CD4-positive, alpha-beta T cell treated with Interleukin-10 for 1 hour (primary cell): Measurements from ENCODE around the gene FAM110D.

Experiments
- DNase-seq: peaks from one replicate; pipeline ENCODE4 v3.0.0-alpha.2; 2020

FAM110D gene

DNA sequence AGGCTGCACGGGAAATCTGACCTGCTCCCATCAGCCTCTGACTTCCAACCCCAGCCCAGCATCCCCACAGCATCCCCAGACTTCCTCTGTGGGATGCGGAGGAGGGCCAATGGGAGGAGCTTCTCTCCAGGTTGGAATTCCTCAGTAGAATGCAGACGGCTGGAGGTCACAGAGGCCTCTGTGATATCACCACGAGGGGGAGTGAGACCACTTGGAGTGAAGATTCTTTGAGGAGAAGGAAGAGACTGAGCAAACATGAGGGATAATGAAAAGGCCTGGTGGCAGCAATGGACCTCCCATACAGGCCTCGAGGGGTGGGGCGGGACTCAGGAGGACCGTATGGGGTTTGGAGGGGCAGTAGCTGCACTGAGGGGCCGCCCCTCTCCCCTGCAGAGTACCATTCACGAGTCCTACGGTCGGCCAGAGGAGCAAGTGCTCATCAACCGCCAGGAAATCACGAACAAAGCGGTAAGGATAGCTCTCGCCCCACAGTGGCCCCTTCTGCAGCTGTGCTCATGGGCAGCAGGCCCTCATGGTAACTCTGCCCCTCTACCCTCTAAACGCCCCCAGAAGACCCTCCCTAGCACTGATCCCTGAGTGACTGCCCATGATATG is 31.6 kb downstream of the FAM110D start, which contains the start of gene CATSPER4:
Gene CATSPER4 (plus strand): TSS at position 230 of the 615 bp plus-strand sequence. CDS start 26 bp downstream, at position 256.
- DNase-seq, result peak; percentile 36

DNA sequence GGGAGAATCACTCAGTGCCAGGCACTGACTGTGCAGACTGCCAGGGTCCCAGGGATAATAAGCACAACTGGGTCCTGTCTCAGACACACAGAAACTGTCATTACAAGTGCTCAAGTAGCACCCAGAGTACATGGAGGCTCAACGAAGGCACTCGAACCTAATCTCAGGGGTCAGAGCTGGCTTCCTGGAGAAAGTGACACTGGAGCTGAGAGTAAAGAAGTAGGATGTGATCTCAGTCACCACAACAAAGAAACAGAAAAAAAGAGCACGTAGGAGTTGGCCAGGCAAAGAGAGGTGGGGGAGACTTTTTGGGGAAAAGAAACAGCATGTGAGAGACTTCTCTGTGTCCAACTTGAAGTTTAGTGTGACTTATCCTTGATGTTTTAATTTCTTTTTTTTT is 32.9 kb downstream of the FAM110D start:
- peak; percentile 7 for DNase-seq

DNA sequence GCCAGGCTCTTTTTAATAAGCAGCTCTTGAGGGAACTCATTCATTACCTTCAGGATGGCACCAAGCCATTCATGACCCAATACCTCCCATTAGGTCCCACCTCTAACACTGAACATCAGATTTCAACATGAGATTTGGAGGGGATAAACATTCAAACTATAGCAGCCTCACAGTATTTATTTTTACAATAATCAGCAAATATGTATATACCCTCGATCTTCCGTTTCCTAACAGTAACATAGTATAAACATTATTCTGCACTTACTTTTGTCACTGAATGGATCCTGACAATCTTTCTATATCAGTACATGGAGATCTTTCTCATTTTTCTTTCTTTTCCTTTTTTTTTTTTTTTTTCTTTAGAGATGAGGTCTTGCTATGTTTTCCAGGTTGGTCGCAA is 36.9 kb downstream of the FAM110D start:
- DNase-seq, result no peak

DNA sequence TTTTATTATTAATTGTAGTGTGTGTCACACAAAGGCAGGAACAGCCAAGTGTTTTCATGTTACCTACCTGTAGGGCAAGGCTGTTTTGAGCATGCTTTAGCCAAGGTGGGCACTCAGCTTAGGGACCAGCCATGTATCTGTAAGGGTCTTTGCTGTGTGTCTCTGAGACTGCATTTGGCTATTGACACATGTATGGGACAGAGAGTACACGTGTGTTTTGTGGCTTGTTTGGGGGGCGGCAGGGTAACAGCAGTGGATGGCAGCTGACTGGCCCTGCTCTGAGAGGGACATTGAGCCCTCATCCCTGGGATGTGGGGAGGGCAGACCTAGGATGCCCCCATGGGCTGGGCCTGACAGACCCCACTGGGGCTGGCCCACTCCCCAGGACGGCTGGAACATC is 38.4 kb downstream of the FAM110D start:
- no peak for DNase-seq

DNA sequence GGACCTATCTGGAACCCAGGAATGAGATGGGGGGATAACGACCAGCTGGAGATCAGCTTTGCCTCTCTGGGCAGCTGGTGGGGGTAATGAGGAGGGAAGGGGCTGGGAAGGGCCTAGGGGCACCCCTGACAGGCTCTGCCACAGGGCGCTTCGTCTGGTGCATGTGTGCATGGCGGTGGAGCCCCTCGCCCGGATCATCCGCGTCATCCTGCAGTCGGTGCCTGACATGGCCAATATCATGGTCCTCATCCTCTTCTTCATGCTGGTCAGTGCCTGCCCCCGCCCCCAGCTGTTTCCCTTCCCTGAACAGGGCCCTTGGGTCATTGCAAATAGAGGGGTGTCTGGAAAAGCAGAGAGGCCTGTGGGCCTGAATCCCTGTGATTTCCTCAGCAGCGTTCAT is 38.9 kb downstream of the FAM110D start:
- no peak for DNase-seq

DNA sequence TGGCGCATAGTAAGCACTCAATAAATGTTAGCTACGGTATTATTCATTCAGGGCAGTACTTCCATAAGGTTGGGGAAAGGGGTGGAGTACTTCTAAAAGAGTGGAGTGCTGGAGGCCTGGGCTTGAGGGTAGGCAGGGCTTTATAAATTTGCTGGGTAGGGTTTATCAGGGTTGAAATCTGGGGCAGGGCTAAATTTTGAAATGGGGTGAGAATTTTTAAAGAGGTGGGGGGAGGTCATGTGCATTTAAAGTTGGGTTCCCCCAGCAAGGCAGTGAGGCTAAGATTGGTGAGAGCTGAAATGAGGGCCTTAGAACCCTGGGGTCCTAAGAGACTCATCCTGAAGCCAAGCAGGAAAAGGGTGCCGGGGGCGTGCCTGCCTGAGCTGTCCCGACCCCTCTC is 41.5 kb downstream of the FAM110D start:
- no peak for DNase-seq

DNA sequence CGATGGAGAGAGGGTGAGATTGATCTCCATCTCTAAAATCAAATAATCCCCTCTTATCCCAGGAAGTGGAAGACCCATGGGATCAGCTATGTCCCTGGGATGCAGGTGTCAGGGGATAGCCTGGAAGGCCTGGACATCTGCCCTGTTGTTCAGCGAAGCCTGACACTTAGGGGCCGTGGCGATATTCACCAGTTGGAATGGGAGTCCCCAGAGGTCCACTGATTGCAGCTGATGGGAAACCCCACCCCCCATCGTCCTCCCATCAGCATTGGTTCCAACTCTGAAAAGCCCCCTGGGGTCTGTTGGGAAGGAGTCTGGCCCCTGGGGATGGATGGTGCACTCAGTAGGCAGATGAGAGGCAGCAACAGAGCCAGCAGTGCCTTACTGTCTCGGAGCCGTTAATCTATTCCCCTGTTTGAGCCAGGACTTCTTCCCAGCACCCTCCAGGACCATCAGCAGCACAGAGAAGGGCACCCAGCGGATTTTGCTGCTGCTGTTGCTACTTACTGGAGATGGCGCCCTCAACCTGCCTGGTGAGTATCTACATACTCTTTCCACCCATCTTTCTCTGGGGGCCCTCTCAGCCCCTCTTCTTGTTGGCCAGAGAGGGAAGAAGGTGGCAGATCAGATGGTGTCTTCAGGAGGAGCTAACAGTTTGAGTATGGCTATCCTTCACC is 44.9 kb downstream of the FAM110D start:
- peak; percentile 1 for DNase-seq

DNA sequence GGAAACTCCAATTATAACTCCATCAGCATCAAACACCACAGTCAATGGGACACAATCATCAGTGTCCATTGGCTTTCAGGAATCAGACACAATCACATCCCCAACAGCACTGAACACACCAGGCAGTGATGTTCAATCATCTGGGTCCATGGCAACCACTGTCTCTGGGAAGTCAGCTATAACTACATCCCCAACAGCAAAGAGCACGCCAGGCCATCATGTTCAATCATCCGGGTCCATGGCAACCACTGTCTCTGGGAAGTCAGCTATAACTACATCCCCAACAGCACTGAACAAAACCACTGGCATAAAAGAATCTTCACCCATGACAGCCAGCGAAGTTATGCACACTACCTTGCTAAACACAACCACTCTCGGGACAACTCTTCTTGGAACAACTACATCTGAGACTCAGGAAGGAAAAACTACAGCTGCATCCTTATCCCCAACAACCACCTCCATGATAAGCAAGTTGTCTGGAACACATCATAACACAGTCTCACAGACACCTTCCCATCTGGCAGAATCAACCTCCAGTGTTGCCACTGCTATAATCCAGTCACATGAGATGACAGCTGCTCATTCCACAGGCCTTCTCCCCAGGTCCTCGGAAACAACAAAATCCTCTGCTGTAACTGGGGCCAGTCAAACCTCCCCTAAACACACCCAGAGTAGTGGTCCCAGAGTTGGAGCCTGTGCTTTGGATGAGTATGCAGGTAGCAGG is 51.4 kb downstream of the FAM110D start:
- no peak for DNase-seq

DNA sequence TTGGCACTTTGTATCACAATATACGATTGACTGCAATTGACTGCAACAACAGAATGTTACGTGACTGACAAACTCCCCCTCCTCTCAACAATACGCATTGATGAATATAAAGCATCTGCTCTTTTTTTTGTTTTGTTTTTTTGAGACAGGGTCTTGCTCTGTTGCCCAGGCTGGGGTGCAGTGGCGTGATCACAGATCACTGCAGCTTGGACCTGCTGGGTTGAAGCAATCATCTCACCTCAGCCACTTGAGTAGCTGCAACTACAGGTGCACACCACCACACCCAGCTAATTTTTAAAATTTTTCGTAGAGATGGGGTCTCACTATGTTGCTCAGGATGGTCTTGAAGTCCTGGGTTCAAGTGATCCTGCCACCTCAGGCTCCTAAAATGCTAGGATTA is 53.8 kb downstream of the FAM110D start:
- no peak for DNase-seq

DNA sequence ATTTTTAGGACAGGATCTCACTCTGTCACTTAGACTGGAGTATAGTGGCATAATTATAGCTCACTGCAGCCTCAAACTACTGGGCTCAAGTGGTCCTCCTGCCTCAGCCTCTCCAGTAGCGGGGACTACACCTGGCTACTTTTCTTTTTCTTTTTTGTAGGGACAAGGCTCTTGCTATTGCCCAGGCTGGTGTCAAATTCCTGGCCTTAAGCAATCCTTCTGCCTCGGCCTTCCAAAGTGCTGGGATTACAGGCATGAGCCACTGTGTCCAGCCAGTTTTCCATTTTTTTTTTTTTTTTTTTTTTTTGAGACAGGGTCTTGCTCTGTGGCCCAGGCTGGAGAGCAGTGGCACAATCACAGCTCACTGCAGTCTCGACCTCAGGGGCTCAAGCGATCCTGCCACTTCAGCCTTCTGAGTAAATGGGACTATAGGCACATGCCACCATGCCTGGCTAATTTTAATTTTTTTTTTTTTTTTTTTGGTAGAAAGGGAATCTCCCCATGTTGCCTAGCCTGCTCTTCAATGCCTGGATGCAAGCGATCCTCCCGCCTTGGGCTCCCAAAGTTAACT is 54.5 kb downstream of the FAM110D start:
- no peak for DNase-seq
